ENCODE data around the gene EIF1B.

The EIF1B gene

DNA sequence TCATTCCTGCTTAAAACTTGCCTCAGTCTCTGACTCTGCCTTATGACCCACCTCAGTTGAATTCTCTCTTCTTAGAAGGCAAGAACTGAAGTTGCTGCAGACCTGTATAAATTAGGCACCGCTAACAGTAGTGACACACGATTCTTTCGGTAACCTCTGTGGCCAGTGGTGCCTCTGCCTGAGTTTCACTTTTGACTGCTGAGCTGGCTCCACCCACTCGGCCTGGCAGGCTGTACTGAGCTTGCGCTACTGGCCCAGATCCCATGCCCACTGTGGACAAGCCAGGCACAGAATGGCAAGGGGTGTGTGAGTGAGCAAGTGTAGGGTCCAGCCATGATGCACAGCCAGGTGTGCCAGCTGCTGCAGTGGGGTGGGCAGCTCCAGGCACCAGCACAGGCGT lies 19.1 kb upstream of the EIF1B start:
- no peak for DNase-seq (ENCODE audit: low read depth in 1 of 2, low spot score in 1 of 2)
- no peak for TF ChIP-seq GABPA (IDR thresholded peaks at IDR 0.05; ENCODE audit: low read depth)
- TF ChIP-seq, protein P1, sequence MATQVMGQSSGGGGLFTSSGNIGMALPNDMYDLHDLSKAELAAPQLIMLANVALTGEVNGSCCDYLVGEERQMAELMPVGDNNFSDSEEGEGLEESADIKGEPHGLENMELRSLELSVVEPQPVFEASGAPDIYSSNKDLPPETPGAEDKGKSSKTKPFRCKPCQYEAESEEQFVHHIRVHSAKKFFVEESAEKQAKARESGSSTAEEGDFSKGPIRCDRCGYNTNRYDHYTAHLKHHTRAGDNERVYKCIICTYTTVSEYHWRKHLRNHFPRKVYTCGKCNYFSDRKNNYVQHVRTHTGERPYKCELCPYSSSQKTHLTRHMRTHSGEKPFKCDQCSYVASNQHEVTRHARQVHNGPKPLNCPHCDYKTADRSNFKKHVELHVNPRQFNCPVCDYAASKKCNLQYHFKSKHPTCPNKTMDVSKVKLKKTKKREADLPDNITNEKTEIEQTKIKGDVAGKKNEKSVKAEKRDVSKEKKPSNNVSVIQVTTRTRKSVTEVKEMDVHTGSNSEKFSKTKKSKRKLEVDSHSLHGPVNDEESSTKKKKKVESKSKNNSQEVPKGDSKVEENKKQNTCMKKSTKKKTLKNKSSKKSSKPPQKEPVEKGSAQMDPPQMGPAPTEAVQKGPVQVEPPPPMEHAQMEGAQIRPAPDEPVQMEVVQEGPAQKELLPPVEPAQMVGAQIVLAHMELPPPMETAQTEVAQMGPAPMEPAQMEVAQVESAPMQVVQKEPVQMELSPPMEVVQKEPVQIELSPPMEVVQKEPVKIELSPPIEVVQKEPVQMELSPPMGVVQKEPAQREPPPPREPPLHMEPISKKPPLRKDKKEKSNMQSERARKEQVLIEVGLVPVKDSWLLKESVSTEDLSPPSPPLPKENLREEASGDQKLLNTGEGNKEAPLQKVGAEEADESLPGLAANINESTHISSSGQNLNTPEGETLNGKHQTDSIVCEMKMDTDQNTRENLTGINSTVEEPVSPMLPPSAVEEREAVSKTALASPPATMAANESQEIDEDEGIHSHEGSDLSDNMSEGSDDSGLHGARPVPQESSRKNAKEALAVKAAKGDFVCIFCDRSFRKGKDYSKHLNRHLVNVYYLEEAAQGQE (IDR thresholded peaks at IDR 0.05; ENCODE audit: insufficient replicate concordance, low read depth), result no peak
- no peak for TF ChIP-seq POLR2AphosphoS5 (IDR thresholded peaks at IDR 0.05; ENCODE audit: low read depth)
- TF ChIP-seq SPI1 (IDR thresholded peaks at IDR 0.05; ENCODE audit: borderline replicate concordance, low read depth), result no peak
- TF ChIP-seq, protein P2, sequence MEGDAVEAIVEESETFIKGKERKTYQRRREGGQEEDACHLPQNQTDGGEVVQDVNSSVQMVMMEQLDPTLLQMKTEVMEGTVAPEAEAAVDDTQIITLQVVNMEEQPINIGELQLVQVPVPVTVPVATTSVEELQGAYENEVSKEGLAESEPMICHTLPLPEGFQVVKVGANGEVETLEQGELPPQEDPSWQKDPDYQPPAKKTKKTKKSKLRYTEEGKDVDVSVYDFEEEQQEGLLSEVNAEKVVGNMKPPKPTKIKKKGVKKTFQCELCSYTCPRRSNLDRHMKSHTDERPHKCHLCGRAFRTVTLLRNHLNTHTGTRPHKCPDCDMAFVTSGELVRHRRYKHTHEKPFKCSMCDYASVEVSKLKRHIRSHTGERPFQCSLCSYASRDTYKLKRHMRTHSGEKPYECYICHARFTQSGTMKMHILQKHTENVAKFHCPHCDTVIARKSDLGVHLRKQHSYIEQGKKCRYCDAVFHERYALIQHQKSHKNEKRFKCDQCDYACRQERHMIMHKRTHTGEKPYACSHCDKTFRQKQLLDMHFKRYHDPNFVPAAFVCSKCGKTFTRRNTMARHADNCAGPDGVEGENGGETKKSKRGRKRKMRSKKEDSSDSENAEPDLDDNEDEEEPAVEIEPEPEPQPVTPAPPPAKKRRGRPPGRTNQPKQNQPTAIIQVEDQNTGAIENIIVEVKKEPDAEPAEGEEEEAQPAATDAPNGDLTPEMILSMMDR (IDR thresholded peaks at IDR 0.05; ENCODE audit: insufficient read depth, low read length), result no peak
- no peak overlapping the region for H3K4me3 ChIP-seq (replicated peaks; ENCODE audit: insufficient read depth, low read length)
- no peak overlapping the region for H3K27ac ChIP-seq (replicated peaks)
- no peaks in the 10 kb centered on the region for H3K27me3 ChIP-seq (ENCODE audit: insufficient read depth, poor library complexity, severe bottlenecking)

DNA sequence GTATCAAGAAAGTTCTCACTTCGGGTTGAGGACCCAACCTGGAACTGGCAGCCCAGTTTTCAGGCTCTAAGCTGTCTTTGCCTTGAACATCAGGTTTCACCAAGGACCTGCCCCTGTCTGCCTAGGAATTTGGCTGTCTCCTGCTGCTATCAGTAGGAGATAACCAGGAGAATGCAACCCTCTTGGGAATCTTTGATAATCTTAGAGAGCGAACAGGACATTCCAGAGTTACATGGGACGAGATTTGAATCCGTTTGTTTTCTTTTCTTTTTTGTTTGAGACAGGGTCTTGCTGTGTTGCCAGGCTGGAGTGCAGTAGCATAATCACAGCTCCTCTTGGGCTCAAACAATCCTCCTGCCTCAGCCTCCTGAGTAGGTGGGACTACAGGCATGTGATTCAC lies 18.0 kb upstream of the EIF1B start:
- H3K27me3 ChIP-seq (ENCODE audit: insufficient read depth, poor library complexity, severe bottlenecking), result no peaks in the 10 kb centered on the region
- no peak overlapping the region for H3K4me3 ChIP-seq (replicated peaks; ENCODE audit: insufficient read depth, low read length)
- TF ChIP-seq SPI1 (IDR thresholded peaks at IDR 0.05; ENCODE audit: borderline replicate concordance, low read depth), result no peak
- TF ChIP-seq GABPA (IDR thresholded peaks at IDR 0.05; ENCODE audit: low read depth), result no peak
- TF ChIP-seq, protein P1 (IDR thresholded peaks at IDR 0.05; ENCODE audit: insufficient replicate concordance, low read depth), result no peak
- H3K27ac ChIP-seq (replicated peaks), result no peak overlapping the region
- no peak for DNase-seq (ENCODE audit: low read depth in 1 of 2, low spot score in 1 of 2)

DNA sequence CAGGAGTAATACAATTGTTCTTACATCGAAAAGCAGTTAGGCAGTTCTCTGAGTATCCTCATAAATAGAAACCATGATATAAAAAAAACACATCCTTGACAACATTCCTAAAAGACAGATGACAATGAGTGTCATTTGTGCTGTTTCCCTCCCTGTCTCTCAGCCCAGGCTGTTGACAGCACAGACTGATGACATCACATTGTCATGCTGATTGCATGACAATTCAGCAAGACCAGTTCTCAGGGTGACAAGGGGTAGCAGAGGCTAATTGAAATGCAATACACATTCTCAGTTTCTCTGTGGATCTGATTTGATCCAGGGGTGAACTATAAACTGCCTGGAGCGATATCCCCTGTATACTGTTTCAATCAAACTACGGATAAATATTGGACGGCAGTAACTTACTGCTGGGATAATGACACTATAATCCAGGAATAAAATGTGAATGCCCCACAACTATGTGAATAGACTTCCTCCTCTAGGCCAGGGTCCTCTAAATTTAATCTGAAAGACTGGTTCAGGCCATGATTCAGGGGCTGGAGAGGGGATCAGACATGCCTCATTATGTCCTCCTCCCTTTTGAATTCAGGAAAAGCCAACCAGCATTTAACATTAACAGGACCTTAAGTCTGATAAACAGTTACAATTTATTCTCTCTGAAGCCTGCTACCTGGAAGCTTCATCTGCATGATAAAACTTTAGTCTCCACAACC lies 16.7 kb upstream of the EIF1B start:
- TF ChIP-seq, protein P2 (IDR thresholded peaks at IDR 0.05; ENCODE audit: insufficient read depth, low read length), result no peak
- TF ChIP-seq GABPA (IDR thresholded peaks at IDR 0.05; ENCODE audit: low read depth) (no peak), SPI1 (IDR thresholded peaks at IDR 0.05; ENCODE audit: borderline replicate concordance, low read depth) (no peak), POLR2AphosphoS5 (IDR thresholded peaks at IDR 0.05; ENCODE audit: low read depth) (no peak)
- TF ChIP-seq, protein P1 (IDR thresholded peaks at IDR 0.05; ENCODE audit: insufficient replicate concordance, low read depth), result no peak
- DNase-seq (ENCODE audit: low read depth in 1 of 2, low spot score in 1 of 2), result no peak
- Histone ChIP-seq H3K27ac (replicated peaks) (no peak overlapping the region), H3K27me3 (ENCODE audit: insufficient read depth, poor library complexity, severe bottlenecking) (no peaks in the 10 kb centered on the region), H3K4me3 (replicated peaks; ENCODE audit: insufficient read depth, low read length) (no peak overlapping the region)

All from HL-60 (cell line).